OCI-LY3 (cell line): ENCODE results near the gene ZNF821.
A peak's percentile ranks its signal among the peaks of the same experiment; 100 is the strongest.
"Not testable (repeated sequence)": the region's sequence is repeated elsewhere in the genome, so short reads cannot be mapped to it uniquely, and the experiment has no call there.

Experiments
- H2AFZ ChIP-seq: fragments of 200-600, 300-600 bp; shearing (Covaris generic); 2 replicates; pipeline ENCODE4 v1.6.0; 2014; ENCODE audit warnings: antibody characterized with exemption, low read depth, low read length
- H3K27ac ChIP-seq: fragments of 200-600, 300-600 bp; sonication (generic); 2 replicates; pipeline ENCODE4 v1.5.1; 2014; ENCODE audit warnings: mild to moderate bottlenecking, low read length, moderate library complexity, mixed read lengths
- H3K27me3 ChIP-seq: fragments of 200-600, 300-600 bp; sonication (generic); 2 replicates; pipeline ENCODE4 v1.6.1; 2014; ENCODE audit warnings: low read depth, low read length, mixed read lengths
- H3K36me3 ChIP-seq: fragments of 200-600, 300-600 bp; sonication (generic); replicated peaks from 2 replicates; pipeline ENCODE3; 2014; ENCODE audit warnings: low read depth, low read length, mixed read lengths
- H3K4me1 ChIP-seq: fragments of 300-600, 200-600 bp; sonication (generic); 2 replicates; pipeline ENCODE4 v1.6.1; 2014; ENCODE audit warnings: low read length, mixed read lengths
- H3K4me2 ChIP-seq: fragments of 200-600, 300-600 bp; sonication (generic); 2 replicates; pipeline ENCODE4 v1.6.1; 2014; ENCODE audit warnings: low read length, mixed read lengths
- H3K4me3 ChIP-seq: fragments of 300-600, 200-600 bp; sonication (generic); 2 replicates; pipeline ENCODE4 v1.5.1; 2014; ENCODE audit warnings: antibody characterized with exemption, mild to moderate bottlenecking, low read length, moderate library complexity
- H3K79me2 ChIP-seq: fragments of 300-600, 200-600 bp; shearing (Covaris generic); 2 replicates; pipeline ENCODE4 v1.6.1; 2014; ENCODE audit warnings: mild to moderate bottlenecking, low read length, mixed read lengths
- H3K9ac ChIP-seq: fragments of 300-600, 200-600 bp; shearing (Covaris generic); 2 replicates; pipeline ENCODE4 v1.6.0; 2014; ENCODE audit warnings: mild to moderate bottlenecking, low read length, moderate library complexity
- H3K9me3 ChIP-seq: fragments of 200-600, 300-600 bp; shearing (Covaris generic); 2 replicates; pipeline ENCODE4 v1.6.1; 2014; ENCODE audit warnings: low read length, mixed read lengths; ENCODE audit not compliant: insufficient read depth
- H4K20me1 ChIP-seq: fragments of 200-600, 300-600 bp; sonication (generic); 2 replicates; pipeline ENCODE4 v1.6.1; 2016; ENCODE audit warnings: low read length, mixed read lengths; ENCODE audit not compliant: insufficient read depth
- EZH2phosphoT487 ChIP-seq: fragments of 200-600 bp; shearing (Covaris generic); IDR thresholded peaks from 2 replicates; pipeline ENCODE4 v1.6.1; 2018; ENCODE audit warnings: antibody characterized with exemption, mixed run types, low read depth
- TF ChIP-seq, protein P1 (sequence below): fragments of 200-600, 300-600 bp; sonication (generic); IDR thresholded peaks from 2 replicates; pipeline ENCODE4 v1.5.1; 2014; ENCODE audit warnings: antibody characterized with exemption, low read length, low read depth

The ZNF821 gene

DNA sequence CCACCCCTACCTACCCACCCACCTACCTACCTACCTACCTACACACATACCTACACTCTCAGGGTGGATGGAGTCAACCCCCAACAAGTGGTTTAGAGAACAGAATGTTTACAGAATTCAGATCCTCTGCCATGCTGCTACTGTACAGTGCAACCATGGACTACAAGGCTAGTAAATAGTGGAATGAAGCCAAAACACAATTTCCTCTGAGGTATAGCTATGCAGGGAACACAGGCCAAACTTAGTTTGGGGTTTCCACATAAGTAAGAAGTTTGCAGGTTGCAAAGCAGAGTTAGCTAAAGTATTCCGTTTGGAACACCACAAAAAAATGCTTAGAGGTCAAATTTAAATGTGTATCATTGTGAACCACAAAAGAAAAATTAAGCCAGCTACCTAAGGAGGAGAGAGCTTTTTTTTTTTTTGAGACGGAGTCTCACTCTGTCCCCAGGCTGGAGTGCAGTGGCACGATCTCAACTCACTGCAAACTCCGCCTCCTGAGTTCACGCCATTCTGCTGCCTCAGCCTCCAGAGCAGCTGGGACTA lies 72.7 kb downstream of the ZNF821 start:
- H3K79me2 ChIP-seq = peaks cover 23% of the 10 kb centered on the region
- peaks cover 26% of the 10 kb centered on the region for H3K4me1 ChIP-seq
- H3K9me3 ChIP-seq = no peaks in the 10 kb centered on the region
- H3K27me3 ChIP-seq = no peaks in the 10 kb centered on the region
- H3K27ac ChIP-seq = no peak overlapping the region
- H2AFZ ChIP-seq = no peak overlapping the region
- no peaks in the 10 kb centered on the region for H4K20me1 ChIP-seq
- no peak overlapping the region for H3K4me2 ChIP-seq
- no peak for TF ChIP-seq EZH2phosphoT487
- TF ChIP-seq, protein P1, sequence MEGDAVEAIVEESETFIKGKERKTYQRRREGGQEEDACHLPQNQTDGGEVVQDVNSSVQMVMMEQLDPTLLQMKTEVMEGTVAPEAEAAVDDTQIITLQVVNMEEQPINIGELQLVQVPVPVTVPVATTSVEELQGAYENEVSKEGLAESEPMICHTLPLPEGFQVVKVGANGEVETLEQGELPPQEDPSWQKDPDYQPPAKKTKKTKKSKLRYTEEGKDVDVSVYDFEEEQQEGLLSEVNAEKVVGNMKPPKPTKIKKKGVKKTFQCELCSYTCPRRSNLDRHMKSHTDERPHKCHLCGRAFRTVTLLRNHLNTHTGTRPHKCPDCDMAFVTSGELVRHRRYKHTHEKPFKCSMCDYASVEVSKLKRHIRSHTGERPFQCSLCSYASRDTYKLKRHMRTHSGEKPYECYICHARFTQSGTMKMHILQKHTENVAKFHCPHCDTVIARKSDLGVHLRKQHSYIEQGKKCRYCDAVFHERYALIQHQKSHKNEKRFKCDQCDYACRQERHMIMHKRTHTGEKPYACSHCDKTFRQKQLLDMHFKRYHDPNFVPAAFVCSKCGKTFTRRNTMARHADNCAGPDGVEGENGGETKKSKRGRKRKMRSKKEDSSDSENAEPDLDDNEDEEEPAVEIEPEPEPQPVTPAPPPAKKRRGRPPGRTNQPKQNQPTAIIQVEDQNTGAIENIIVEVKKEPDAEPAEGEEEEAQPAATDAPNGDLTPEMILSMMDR = no peak
- no peak overlapping the region for H3K4me3 ChIP-seq
- no peak overlapping the region for H3K9ac ChIP-seq
- no peaks in the 10 kb centered on the region for H3K36me3 ChIP-seq

- Histone ChIP-seq H3K4me2 (peak overlapping the region; percentile 96), H3K4me1 (peaks cover 17% of the 10 kb centered on the region), H3K4me3 (0 out of 2 replicates have a peak overlapping the region, but pooled peaks have one; percentile 90), H3K9ac (peak overlapping the region; percentile 78; the same call in 1 of the 2 replicates), H3K79me2 (peaks cover 35% of the 10 kb centered on the region)
- H3K9me3 ChIP-seq, H2AFZ ChIP-seq, H3K27ac ChIP-seq, H3K27me3 ChIP-seq, H4K20me1 ChIP-seq, H3K36me3 ChIP-seq: not testable (repeated sequence)
These were observed 73.8 kb downstream of the ZNF821 start for GRCh38 chr16:71810155-71810530.
